ENCODE measurements around the gene C10orf53. TPM values are rescaled to one million over a fixed set of nuclear protein-coding genes. Genes with fewer than 3 reads are reported as not detected.

Gene C10orf53
- total and polyA plus RNA-seq, 2 donors from 2014 or later = not detected

GRCh38 chr10:49735848-49736563, 56.6 kb downstream of the C10orf53 start:
- H3K9me3 ChIP-seq (ENCODE audit: control insufficient read depth in 2 of 3, insufficient read depth in 1 of 3, low read length in 3 of 3) = no peaks in the 10 kb centered on the region
- intact Hi-C loops (cut with DNase I) = no loop called here
- no peaks in the 10 kb centered on the region for H3K4me1 ChIP-seq (ENCODE audit: control insufficient read depth in 2 of 3, insufficient read depth in 2 of 3, low read depth in 1 of 3, low read length in 3 of 3)
- H3K4me3 ChIP-seq (ENCODE audit: low read length in 3 of 3) = no peak overlapping the region
- no peak overlapping the region for H3K9ac ChIP-seq (ENCODE audit: low read length in 3 of 3)
- H3K36me3 ChIP-seq (ENCODE audit: control insufficient read depth in 2 of 3, insufficient read depth in 3 of 3, low read length in 3 of 3) = peaks cover 0 to 37% (median 26%) of the 10 kb centered on the region in 3 donors
- H3K27me3 ChIP-seq (ENCODE audit: control insufficient read depth, insufficient read depth, low read length) = no peaks in the 10 kb centered on the region
- no peak overlapping the region for H3K27ac ChIP-seq (ENCODE audit: low read depth in 2 of 2, low read length in 2 of 2)
- FAIRE-seq (no peak), DNase-seq (no peak)
- no peak for TF ChIP-seq CTCF (IDR thresholded peaks at IDR 0.05; ENCODE audit: borderline replicate concordance, extremely low read depth, insufficient read depth)

GRCh38 chr10:49736564-49737113, 57.2 kb downstream of the C10orf53 start:
- no peak for DNase-seq
- H3K36me3 ChIP-seq (ENCODE audit: control insufficient read depth in 2 of 3, insufficient read depth in 3 of 3, low read length in 3 of 3) = peaks cover 0 to 43% (median 32%) of the 10 kb centered on the region in 3 donors
- H3K9me3 ChIP-seq (ENCODE audit: control insufficient read depth in 2 of 3, insufficient read depth in 1 of 3, low read length in 3 of 3) = no peaks in the 10 kb centered on the region
- no peak overlapping the region for H3K4me3 ChIP-seq (ENCODE audit: low read length in 3 of 3)
- no peak overlapping the region for H3K27ac ChIP-seq (ENCODE audit: low read depth in 2 of 2, low read length in 2 of 2)
- H3K4me1 ChIP-seq (ENCODE audit: control insufficient read depth in 2 of 3, insufficient read depth in 2 of 3, low read depth in 1 of 3, low read length in 3 of 3) = no peaks in the 10 kb centered on the region
- no peak overlapping the region for H3K9ac ChIP-seq (ENCODE audit: low read length in 3 of 3)
- H3K27me3 ChIP-seq (ENCODE audit: control insufficient read depth, insufficient read depth, low read length) = no peaks in the 10 kb centered on the region
- TF ChIP-seq CTCF (IDR thresholded peaks at IDR 0.05; ENCODE audit: borderline replicate concordance, extremely low read depth, insufficient read depth) = no peak
- intact Hi-C loops (cut with DNase I) = no loop called here
- FAIRE-seq = no peak

GRCh38 chr10:49737474-49738201, 58.2 kb downstream of the C10orf53 start:
- H3K9me3 ChIP-seq (ENCODE audit: control insufficient read depth in 2 of 3, insufficient read depth in 1 of 3, low read length in 3 of 3) = no peaks in the 10 kb centered on the region
- H3K4me3 ChIP-seq (ENCODE audit: low read length in 3 of 3) = no peak overlapping the region
- TF ChIP-seq CTCF (IDR thresholded peaks at IDR 0.05; ENCODE audit: borderline replicate concordance, extremely low read depth, insufficient read depth) = no peak
- no peaks in the 10 kb centered on the region for H3K27me3 ChIP-seq (ENCODE audit: control insufficient read depth, insufficient read depth, low read length)
- H3K36me3 ChIP-seq (ENCODE audit: control insufficient read depth in 2 of 3, insufficient read depth in 3 of 3, low read length in 3 of 3) = peaks cover 0 to 52% (median 39%) of the 10 kb centered on the region in 3 donors
- H3K9ac ChIP-seq (ENCODE audit: low read length in 3 of 3) = no peak overlapping the region
- intact Hi-C loops (cut with DNase I) = no loop called here
- FAIRE-seq (no peak), DNase-seq (peak in 1 of 5 donors; percentile 11)
- no peaks in the 10 kb centered on the region for H3K4me1 ChIP-seq (ENCODE audit: control insufficient read depth in 2 of 3, insufficient read depth in 2 of 3, low read depth in 1 of 3, low read length in 3 of 3)
- no peak overlapping the region for H3K27ac ChIP-seq (ENCODE audit: low read depth in 2 of 2, low read length in 2 of 2)
